Gastroesophageal sphincter (tissue), 3 donors: ENCODE data around the gene POU2AF1.

Experiments
- CTCF ChIP-seq, 4 experiments: fragments of 200-600 bp in 2 of 4; fragments of 450-650 bp in 2 of 4; sonication (generic) in 1 of 4; IDR thresholded peaks; one replicate each; pipeline ENCODE4 v1.5.1; 2017 to 2019; ENCODE audit warnings: antibody characterized with exemption in 4 of 4, mild to moderate bottlenecking in 2 of 4, moderate library complexity in 2 of 4
- POLR2A ChIP-seq, 2 donors: fragments of 450-650 bp; IDR thresholded peaks; one replicate each; pipeline ENCODE4 v1.6.1; 2017; ENCODE audit warnings: antibody characterized with exemption in 2 of 2, mild to moderate bottlenecking in 2 of 2, moderate library complexity in 1 of 2
- POLR2AphosphoS5 ChIP-seq: sonication (generic); formaldehyde crosslinking; IDR thresholded peaks from one replicate; pipeline ENCODE4 v1.6.1; 2017; ENCODE audit warnings: antibody characterized with exemption

GRCh38 chr11:111403051-111403726, 24.1 kb upstream of the POU2AF1 start:
- TF ChIP-seq CTCF (IDR thresholded peaks at IDR 0.05) (no peak), POLR2A (IDR thresholded peaks at IDR 0.05) (no peak), POLR2AphosphoS5 (no peak)
